K562 (cell line): Measurements from ENCODE around the gene DNAJB6. TPM values are rescaled to one million over a fixed set of nuclear protein-coding genes. Genes with fewer than 3 reads are reported as not detected.

Source experiments
- ATAC-seq: fragments of 200-7000 bp; cut with Tn5 transposase; 3 replicates; pipeline ENCODE4 v1.9.1; 2020; ENCODE audit warnings: moderate library complexity
- BruUV-seq: library from RNA; stranded (reverse); fragments of 400-500 nt; replicated peaks from 2 replicates; lab custom pipeline; 2021; lab: Mats Ljungman, UMichigan
- CTCF ChIA-PET: fragments of 300-600 bp; formaldehyde crosslinking; extraction: SDS; loops from one replicate; lab custom pipeline; 2021; ENCODE audit warnings: low intra/inter-chr PET ratio; lab: Yijun Ruan, JAX
- POLR2A ChIA-PET: fragments of 300-600, 350-650 bp; sonication (Branson Sonifier 250); formaldehyde crosslinking; extraction: SDS; loops from one replicate; lab custom pipeline; 2021; ENCODE audit warnings: antibody characterized with exemption, inconsistent platforms; lab: Yijun Ruan, JAX
- DNase-seq, 4 experiments: peaks; one replicate each; pipeline versions ENCODE4 v3.0.0 to v3.0.0-alpha.2; 2011 to 2018; ENCODE audit warnings: low spot score in 3 of 4, mixed read lengths in 3 of 4; ENCODE audit errors: extremely low read depth in 1 of 4
- FAIRE-seq: peaks from 2 replicates; lab custom pipeline; 2011; peaks lifted over from hg19 to GRCh38; lab: Jason Lieb, UNC
- H2AFZ ChIP-seq: 2 replicates; pipeline ENCODE4 v1.6.0; 2011; ENCODE audit warnings: low read depth, low read length, control low read depth, inconsistent platforms
- H3K27ac ChIP-seq: fragments of 200-600 bp; 3 replicates; pipeline ENCODE4 v1.8.0; 2011; ENCODE audit warnings: low read depth, mild to moderate bottlenecking, control low read depth, inconsistent platforms, low read length, moderate library complexity, mixed read lengths; ENCODE audit errors: extremely low read depth
- H3K27me3 ChIP-seq, 2 experiments: fragments of 300-600 bp in 1 of 2; 2 replicates in 1 of 2; 3 replicates in 1 of 2; pipeline versions ENCODE4 v1.6.0 to v1.8.0; 2011; ENCODE audit warnings: inconsistent platforms in 2 of 2, low read length in 2 of 2, mild to moderate bottlenecking in 1 of 2, mixed read lengths in 1 of 2, moderate library complexity in 1 of 2; ENCODE audit not compliant: control insufficient read depth in 2 of 2, insufficient read depth in 2 of 2
- H3K36me3 ChIP-seq: fragments of 300-600 bp; 3 replicates; pipeline ENCODE4 v1.8.0; 2011; ENCODE audit warnings: mild to moderate bottlenecking, low read length, inconsistent platforms; ENCODE audit not compliant: control insufficient read depth, insufficient read depth
- H3K4me1 ChIP-seq, 2 experiments: fragments of 200-600 bp in 1 of 2; replicated peaks in 1 of 2; 2 replicates in 1 of 2; 3 replicates in 1 of 2; pipeline versions ENCODE4 v1.5.1 to v1.8.0; 2011; ENCODE audit warnings: inconsistent platforms in 2 of 2, low read length in 2 of 2, mild to moderate bottlenecking in 1 of 2, mixed read lengths in 1 of 2, moderate library complexity in 1 of 2; ENCODE audit not compliant: control insufficient read depth in 2 of 2, insufficient read depth in 2 of 2
- H3K4me2 ChIP-seq: 2 replicates; pipeline ENCODE4 v1.6.1; 2011; ENCODE audit warnings: low read length, control low read depth, inconsistent platforms, mixed read lengths; ENCODE audit not compliant: insufficient read depth
- H3K4me3 ChIP-seq: fragments of 200-600 bp; sonication (generic), shearing (Covaris generic); 2 replicates; pipeline ENCODE4 v1.5.1; 2016; ENCODE audit warnings: control low read depth, inconsistent platforms
- H3K79me2 ChIP-seq: fragments of 200-600 bp; 3 replicates; pipeline ENCODE4 v1.8.0; 2011; ENCODE audit warnings: low read length, inconsistent platforms; ENCODE audit not compliant: control insufficient read depth, insufficient read depth
- H3K9ac ChIP-seq, 2 experiments: 2 replicates each; pipeline versions ENCODE4 v1.6.0 to v1.6.1; 2011; ENCODE audit warnings: low read depth in 2 of 2, low read length in 2 of 2, control low read depth in 1 of 2, inconsistent platforms in 1 of 2, mild to moderate bottlenecking in 1 of 2, mixed read lengths in 1 of 2; ENCODE audit not compliant: insufficient read depth in 1 of 2
- H3K9me1 ChIP-seq: one replicate; pipeline ENCODE4 v1.6.0; 2011; ENCODE audit warnings: inconsistent platforms, mild to moderate bottlenecking, low read length, moderate library complexity; ENCODE audit not compliant: control insufficient read depth, insufficient read depth
- H3K9me3 ChIP-seq: replicated peaks from 2 replicates; pipeline ENCODE4 v1.5.1; 2011; ENCODE audit warnings: low read depth, low read length, inconsistent platforms; ENCODE audit not compliant: control insufficient read depth, insufficient read depth
- H4K20me1 ChIP-seq: replicated peaks from 2 replicates; pipeline ENCODE4 v1.6.1; 2011; ENCODE audit warnings: low read length, inconsistent platforms, mixed read lengths; ENCODE audit not compliant: control insufficient read depth, insufficient read depth
- BRF1 ChIP-seq: IDR thresholded peaks from 3 replicates; pipeline ENCODE4 v1.6.1; 2011; ENCODE audit warnings: borderline replicate concordance, mild to moderate bottlenecking; ENCODE audit not compliant: insufficient read length; ENCODE audit errors: extremely low read depth
- CBX1 ChIP-seq: sonication (generic); IDR thresholded peaks from 2 replicates; pipeline ENCODE4 v1.6.1; 2016; ENCODE audit warnings: antibody characterized with exemption, low read depth, mild to moderate bottlenecking
- HNRNPH1 ChIP-seq: fragments of 200-400 bp; formaldehyde crosslinking; optimal IDR thresholded peaks from 2 replicates; pipeline ENCODE3; 2017; ENCODE audit warnings: low read depth, mild to moderate bottlenecking, low read length, moderate library complexity
- MXI1 ChIP-seq: IDR thresholded peaks from 2 replicates; pipeline ENCODE4 v1.6.1; 2011; ENCODE audit warnings: low read depth, mild to moderate bottlenecking, improper control_type of control experiment, low read length
- SMARCA5 ChIP-seq: fragments of 450-650 bp; IDR thresholded peaks from 2 replicates; pipeline ENCODE4 v1.6.1; 2016
- ZNF124 ChIP-seq: sonication (generic); formaldehyde crosslinking; IDR thresholded peaks from 2 replicates; pipeline ENCODE4 v1.8.1; 2022; ENCODE audit warnings: missing genetic modification reagents
- WGBS: fragments of 100-300 bp; shearing (Covaris generic); methylation state at CpG from one replicate; pipeline ENCODE4 v1.1.6; 2016; ENCODE audit warnings: low coverage, mixed read lengths; ENCODE audit not compliant: insufficient coverage; ENCODE audit errors: missing lambda C conversion rate; 5-methylcytosine and 5-hydroxymethylcytosine counted together
- in situ Hi-C: fragments of 300-500 bp; cut with MboI; formaldehyde crosslinking; loops from 4 replicates; pipeline ENCODE4 v1.15.0; 2018; ENCODE audit warnings: inconsistent platforms, mixed read lengths
- intact Hi-C: fragments of 100-400 bp; cut with micrococcal nuclease; formaldehyde crosslinking; loops from 2 replicates; pipeline ENCODE4 v1.14.2; 2022
- polyA plus RNA-seq, 8 experiments: library from polyadenylated mRNA; depleted of rRNA in 4 of 8; stranded (reverse) in 5 of 8; unstranded in 3 of 8; fragments of >200 nt; fragmentation: Nextera tagmentation in 2 of 8; fragmentation: Illumina TruSeq in 1 of 8; extraction: Ambion mirVana in 2 of 8; extraction: Trizol in 1 of 8; gene quantifications; 2 replicates each; pipeline versions ENCODE4 v1.2.1 to v1.2.3, GENCODE V29; 2011 to 2014; ENCODE audit warnings: inconsistent platforms in 1 of 8, missing spikeins in 1 of 8
- total RNA-seq, 7 experiments: library from RNA; depleted of rRNA in 6 of 7; stranded (reverse); fragments of >200 nt in 6 of 7; fragmentation: Illumina TruSeq in 2 of 7; extraction: Trizol in 2 of 7; gene quantifications; 2 replicates each; pipeline versions ENCODE4 v1.2.1 to v1.2.3, GENCODE V29; 2011 to 2021; ENCODE audit warnings: low replicate concordance in 1 of 7
- TF ChIP-seq, protein P1 (sequence below): fragments of 450-650 bp; formaldehyde crosslinking; IDR thresholded peaks from 2 replicates; pipeline ENCODE4 v1.4.0; 2020; ENCODE audit warnings: mild to moderate bottlenecking, moderate library complexity
- TF ChIP-seq, protein P2 (sequence below): fragments of 250-450 bp; sonication (Bioruptor Pico); IDR thresholded peaks from 2 replicates; pipeline ENCODE4 v1.5.0; 2021
- TF ChIP-seq, protein P3 (sequence below): fragments of 250-450 bp; sonication (Bioruptor Pico); IDR thresholded peaks from 2 replicates; pipeline ENCODE4 v1.8.0; 2022; ENCODE audit warnings: inconsistent platforms, mild to moderate bottlenecking, moderate library complexity, borderline replicate concordance

The DNAJB6 gene
- total and polyA plus RNA-seq, 9 of the 15 experiments (the other 6 are each of a cell fraction or from before 2014, with no cell fraction given), result 84.5 to 158 (median 135) TPM

DNA sequence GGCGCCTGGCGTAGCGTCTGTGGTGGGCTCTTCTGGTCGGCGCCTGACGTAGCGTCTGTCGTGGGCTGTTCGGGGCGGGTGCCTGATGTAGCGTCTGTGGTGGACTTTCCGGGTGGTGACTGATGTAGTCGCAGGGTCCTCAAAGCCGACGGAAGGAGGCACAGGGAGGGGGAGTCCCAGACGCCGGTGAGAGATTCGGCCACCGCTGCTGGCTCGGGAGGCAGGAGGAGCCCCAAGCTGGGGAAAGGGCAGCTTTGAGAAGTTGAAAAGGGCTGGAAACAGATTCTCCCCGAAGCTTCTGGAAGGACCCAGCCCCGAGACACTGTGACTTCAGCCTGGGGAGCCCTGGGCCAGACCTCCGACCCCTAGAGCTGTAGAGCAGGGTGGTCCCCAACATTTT is 105.7 kb downstream of the DNAJB6 start:
- Histone ChIP-seq H3K27ac (no peak overlapping the region), H3K4me2 (no peak overlapping the region), H3K9ac (no peak overlapping the region), H3K4me3 (no peak overlapping the region), H2AFZ (no peak overlapping the region), H3K9me1 (no peaks in the 10 kb centered on the region), H3K9me3 (no peaks in the 10 kb centered on the region), H4K20me1 (no peaks in the 10 kb centered on the region; the same call in 1 of the 2 replicates), H3K27me3 (peaks cover 34 to 63% of the 10 kb centered on the region in 2 experiments), H3K4me1 (peaks cover 0 to 12% of the 10 kb centered on the region in 2 experiments; a peak in 1 of 5 replicates)
- no peak for FAIRE-seq
- in situ Hi-C loops (no loop called here), intact Hi-C loops (no loop called here)
- BruUV-seq, result no TSS peak
- DNase-seq, result no peak
- ChIA-PET CTCF (no interaction called here), POLR2A (no interaction called here)
- TF ChIP-seq BRF1, result no peak
- TF ChIP-seq, all 486 proteins: peak for 0
- WGBS, result 56% methylated on average over 11 of the region's 23 CpGs
- Histone ChIP-seq H3K36me3 (no peaks in the 10 kb centered on the region), H3K79me2 (no peaks in the 10 kb centered on the region)
- no peak for ATAC-seq

DNA sequence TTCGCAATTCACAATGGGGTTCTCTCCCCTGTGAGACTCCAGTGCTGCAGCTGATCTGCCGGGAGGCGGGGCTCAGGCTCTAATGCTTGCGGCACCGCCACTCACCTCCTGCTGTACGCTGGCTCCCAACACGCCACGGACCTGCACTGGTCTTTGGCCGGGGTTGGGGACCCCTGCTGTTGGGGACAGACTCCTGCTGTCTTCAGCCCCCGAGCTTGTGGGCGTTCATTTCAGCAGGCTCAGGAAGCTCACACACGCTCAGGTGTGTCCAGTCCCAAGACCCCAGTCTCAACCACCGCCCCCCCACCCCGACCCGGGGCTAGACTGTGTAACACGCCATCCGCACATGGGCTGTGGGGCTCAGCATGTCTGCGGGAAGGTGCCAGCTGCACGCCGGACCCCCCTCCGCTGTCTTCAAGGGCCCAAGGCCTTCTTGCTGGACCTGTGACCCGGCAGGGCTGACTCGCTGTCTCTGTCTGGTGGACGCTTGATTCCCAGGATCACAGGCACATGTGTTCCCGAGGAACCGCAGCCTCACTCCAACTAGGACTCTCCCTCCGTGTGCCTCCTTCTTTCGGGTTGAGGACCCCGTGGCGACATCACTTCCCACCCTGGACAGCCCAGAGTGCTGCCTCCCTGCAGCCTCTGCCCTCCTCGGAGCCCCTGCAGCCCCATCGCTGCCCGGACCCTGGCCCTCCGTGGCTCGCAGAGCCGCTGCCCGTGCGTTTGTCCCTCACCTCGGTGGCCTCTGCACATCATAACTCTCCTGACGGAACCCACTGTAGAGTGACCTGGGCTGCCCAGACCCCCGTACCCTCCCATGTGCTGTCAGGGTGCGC is 106.4 kb downstream of the DNAJB6 start:
- Histone ChIP-seq H3K9ac (no peak overlapping the region), H3K9me3 (no peaks in the 10 kb centered on the region), H2AFZ (no peak overlapping the region), H3K79me2 (no peaks in the 10 kb centered on the region), H3K36me3 (no peaks in the 10 kb centered on the region), H3K9me1 (no peaks in the 10 kb centered on the region), H3K27me3 (peaks cover 31 to 59% of the 10 kb centered on the region in 2 experiments), H4K20me1 (no peaks in the 10 kb centered on the region), H3K4me2 (no peak overlapping the region), H3K4me3 (no peak overlapping the region), H3K27ac (no peak overlapping the region), H3K4me1 (peaks cover 0 to 12% of the 10 kb centered on the region in 2 experiments; a peak in 1 of 5 replicates)
- ChIA-PET CTCF (no interaction called here), POLR2A (no interaction called here)
- no TSS peak for BruUV-seq
- no peak for DNase-seq
- in situ Hi-C loops, result no loop called here
- no peak for ATAC-seq
- 12% methylated on average over 41 of the region's 42 CpGs for WGBS
- intact Hi-C loops, result no loop called here
- FAIRE-seq, result no peak
- TF ChIP-seq MXI1, result no peak
- TF ChIP-seq HNRNPH1, result no peak
- TF ChIP-seq SMARCA5, result no peak
- TF ChIP-seq ZNF124 (CRISPR knock-in tag), result no peak
- TF ChIP-seq, protein P1, sequence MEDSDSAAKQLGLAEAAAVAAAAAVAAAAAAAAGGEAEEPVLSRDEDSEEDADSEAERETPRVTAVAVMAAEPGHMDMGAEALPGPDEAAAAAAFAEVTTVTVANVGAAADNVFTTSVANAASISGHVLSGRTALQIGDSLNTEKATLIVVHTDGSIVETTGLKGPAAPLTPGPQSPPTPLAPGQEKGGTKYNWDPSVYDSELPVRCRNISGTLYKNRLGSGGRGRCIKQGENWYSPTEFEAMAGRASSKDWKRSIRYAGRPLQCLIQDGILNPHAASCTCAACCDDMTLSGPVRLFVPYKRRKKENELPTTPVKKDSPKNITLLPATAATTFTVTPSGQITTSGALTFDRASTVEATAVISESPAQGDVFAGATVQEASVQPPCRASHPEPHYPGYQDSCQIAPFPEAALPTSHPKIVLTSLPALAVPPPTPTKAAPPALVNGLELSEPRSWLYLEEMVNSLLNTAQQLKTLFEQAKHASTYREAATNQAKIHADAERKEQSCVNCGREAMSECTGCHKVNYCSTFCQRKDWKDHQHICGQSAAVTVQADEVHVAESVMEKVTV, result no peak
- TF ChIP-seq, protein P2, sequence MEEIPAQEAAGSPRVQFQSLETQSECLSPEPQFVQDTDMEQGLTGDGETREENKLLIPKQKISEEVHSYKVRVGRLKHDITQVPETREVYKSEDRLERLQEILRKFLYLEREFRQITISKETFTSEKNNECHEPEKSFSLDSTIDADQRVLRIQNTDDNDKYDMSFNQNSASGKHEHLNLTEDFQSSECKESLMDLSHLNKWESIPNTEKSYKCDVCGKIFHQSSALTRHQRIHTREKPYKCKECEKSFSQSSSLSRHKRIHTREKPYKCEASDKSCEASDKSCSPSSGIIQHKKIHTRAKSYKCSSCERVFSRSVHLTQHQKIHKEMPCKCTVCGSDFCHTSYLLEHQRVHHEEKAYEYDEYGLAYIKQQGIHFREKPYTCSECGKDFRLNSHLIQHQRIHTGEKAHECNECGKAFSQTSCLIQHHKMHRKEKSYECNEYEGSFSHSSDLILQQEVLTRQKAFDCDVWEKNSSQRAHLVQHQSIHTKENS (CRISPR knock-in tag), result no peak
- TF ChIP-seq, protein P3, sequence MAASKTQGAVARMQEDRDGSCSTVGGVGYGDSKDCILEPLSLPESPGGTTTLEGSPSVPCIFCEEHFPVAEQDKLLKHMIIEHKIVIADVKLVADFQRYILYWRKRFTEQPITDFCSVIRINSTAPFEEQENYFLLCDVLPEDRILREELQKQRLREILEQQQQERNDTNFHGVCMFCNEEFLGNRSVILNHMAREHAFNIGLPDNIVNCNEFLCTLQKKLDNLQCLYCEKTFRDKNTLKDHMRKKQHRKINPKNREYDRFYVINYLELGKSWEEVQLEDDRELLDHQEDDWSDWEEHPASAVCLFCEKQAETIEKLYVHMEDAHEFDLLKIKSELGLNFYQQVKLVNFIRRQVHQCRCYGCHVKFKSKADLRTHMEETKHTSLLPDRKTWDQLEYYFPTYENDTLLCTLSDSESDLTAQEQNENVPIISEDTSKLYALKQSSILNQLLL (CRISPR knock-in tag), result no peak
- no peak for TF ChIP-seq CBX1
